Activated naive CD4-positive, alpha-beta T cell treated with anti-CD3 and anti-CD28 coated beads for 36 hours (primary cell): ENCODE results near the gene SLC25A48. TPM values are rescaled to one million over a fixed set of nuclear protein-coding genes. Genes with fewer than 3 reads are reported as not detected.
A peak's percentile ranks its signal among the peaks of the same experiment; 100 is the strongest.

Experiments used
- CTCF ChIA-PET: fragments of 350-600 bp; sonication (Branson Sonifier 250); formaldehyde crosslinking; loops from one replicate; lab custom pipeline; 2021; ENCODE audit warnings: antibody characterized with exemption; lab: Charles Lee
- DNase-seq: peaks from one replicate; pipeline ENCODE4 v3.0.0-alpha.2; 2020
- H3K27ac Mint-ChIP-seq: one replicate; pipeline ENCODE4 v1.8.0; 2021; ENCODE audit warnings: mild to moderate bottlenecking, mixed read lengths
- H3K27me3 Mint-ChIP-seq: one replicate; pipeline ENCODE4 v1.8.0; 2021; ENCODE audit warnings: low read depth, mixed read lengths
- H3K36me3 Mint-ChIP-seq: one replicate; pipeline ENCODE4 v1.8.0; 2021; ENCODE audit warnings: low read depth, mixed read lengths
- H3K4me1 Mint-ChIP-seq: one replicate; pipeline ENCODE4 v1.8.0; 2021; ENCODE audit warnings: low read depth, mixed read lengths
- H3K4me3 Mint-ChIP-seq: one replicate; pipeline ENCODE4 v1.8.0; 2021; ENCODE audit warnings: mild to moderate bottlenecking, moderate library complexity, mixed read lengths
- H3K9me3 Mint-ChIP-seq: one replicate; pipeline ENCODE4 v1.8.0; 2021; ENCODE audit warnings: mixed read lengths
- intact Hi-C: fragments of 100-400 bp; cut with micrococcal nuclease; formaldehyde crosslinking; loops from one replicate; pipeline ENCODE4 v1.15.1; 2023
- total RNA-seq, 2 experiments: library from RNA; stranded (reverse); gene quantifications; one replicate each; pipeline ENCODE4 v1.2.3, GENCODE V29; 2021

Gene SLC25A48
- total RNA-seq, 2 experiments from 2014 or later: not detected

DNA sequence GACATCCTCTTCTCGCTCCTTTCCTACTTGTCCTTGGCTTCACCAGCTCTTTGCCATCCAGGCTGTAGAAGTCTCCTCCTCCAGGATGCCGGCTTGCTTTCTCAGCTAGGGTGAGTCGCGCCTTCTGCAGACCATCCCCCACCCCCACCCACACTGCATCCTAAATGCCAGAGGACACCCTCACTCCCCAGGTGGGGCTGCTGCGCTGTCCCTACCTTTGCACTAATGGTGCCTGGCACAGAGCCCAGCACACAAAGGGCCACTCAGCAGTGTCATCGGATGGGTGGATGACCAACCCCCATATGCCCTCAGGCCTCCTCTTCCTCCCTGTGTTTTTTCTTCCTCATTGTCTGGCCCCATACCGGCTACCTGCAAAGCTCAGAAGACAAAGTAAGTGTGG, 46.3 kb downstream of the SLC25A48 start:
- H3K4me1 Mint-ChIP-seq: no peaks in the 10 kb centered on the region
- H3K4me3 Mint-ChIP-seq: no peak overlapping the region
- H3K27me3 Mint-ChIP-seq: peaks cover 23% of the 10 kb centered on the region
- H3K36me3 Mint-ChIP-seq: no peaks in the 10 kb centered on the region
- CTCF ChIA-PET: no interaction called here
- H3K9me3 Mint-ChIP-seq: no peaks in the 10 kb centered on the region
- no peak for DNase-seq
- no peak overlapping the region for H3K27ac Mint-ChIP-seq
- intact Hi-C loops: no loop called here

DNA sequence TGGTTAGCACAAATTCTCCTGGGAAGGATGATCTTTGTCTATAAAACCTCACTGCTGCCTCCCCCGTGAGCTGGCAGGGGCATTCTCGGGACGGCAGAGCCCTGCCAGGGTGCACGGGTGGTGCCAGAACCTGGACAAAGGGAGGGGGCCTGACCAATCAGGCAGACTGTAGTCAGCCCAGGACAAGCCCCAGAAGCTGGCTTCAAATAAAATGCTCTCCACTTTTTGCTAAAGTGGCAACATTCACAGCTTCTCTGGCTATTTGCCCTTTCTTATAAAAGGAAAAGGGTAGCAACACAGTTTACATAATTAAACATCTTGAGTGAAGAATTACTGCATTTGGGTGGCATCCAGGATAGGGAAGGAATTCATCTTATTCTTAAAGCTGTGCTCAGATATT, 46.8 kb downstream of the SLC25A48 start:
- CTCF ChIA-PET: interaction anchor here (0.6 kb wide), 1 partner anchor 376 kb away, joined by 3 read pairs; no protein-coding TSS in a partner anchor
- H3K9me3 Mint-ChIP-seq: no peaks in the 10 kb centered on the region
- H3K27me3 Mint-ChIP-seq: peaks cover 23% of the 10 kb centered on the region
- no peaks in the 10 kb centered on the region for H3K36me3 Mint-ChIP-seq
- no peak overlapping the region for H3K27ac Mint-ChIP-seq
- DNase-seq: no peak
- H3K4me1 Mint-ChIP-seq: no peaks in the 10 kb centered on the region
- no peak overlapping the region for H3K4me3 Mint-ChIP-seq
- intact Hi-C loops: no loop called here

DNA sequence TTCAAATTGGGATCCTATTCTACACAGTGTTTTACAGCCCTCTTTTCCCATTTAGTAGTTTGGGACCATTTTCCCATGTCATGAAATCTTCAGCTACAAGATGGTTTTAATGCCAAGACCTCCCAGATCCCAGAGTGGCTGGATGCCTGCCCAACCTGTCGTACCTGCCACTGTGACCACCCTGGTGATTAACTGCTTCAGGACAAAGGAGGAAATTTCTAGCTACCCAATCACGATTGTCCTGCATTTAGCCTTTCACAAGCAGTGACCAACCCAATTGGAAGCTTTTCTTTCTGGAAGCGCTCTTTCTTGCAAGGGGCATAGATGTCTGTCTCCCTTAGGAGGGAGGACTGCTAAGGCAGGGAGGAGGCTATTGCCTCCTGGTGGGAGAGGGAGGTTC, 47.4 kb downstream of the SLC25A48 start:
- no peaks in the 10 kb centered on the region for H3K36me3 Mint-ChIP-seq
- intact Hi-C loops: no loop called here
- no peaks in the 10 kb centered on the region for H3K9me3 Mint-ChIP-seq
- no peak overlapping the region for H3K4me3 Mint-ChIP-seq
- DNase-seq: no peak
- H3K27ac Mint-ChIP-seq: no peak overlapping the region
- peaks cover 23% of the 10 kb centered on the region for H3K27me3 Mint-ChIP-seq
- H3K4me1 Mint-ChIP-seq: no peaks in the 10 kb centered on the region
- CTCF ChIA-PET: interaction anchor here (0.6 to 0.9 kb wide), 2 partner anchors 24 to 376 kb away, joined by 3 read pairs; no protein-coding TSS in a partner anchor

DNA sequence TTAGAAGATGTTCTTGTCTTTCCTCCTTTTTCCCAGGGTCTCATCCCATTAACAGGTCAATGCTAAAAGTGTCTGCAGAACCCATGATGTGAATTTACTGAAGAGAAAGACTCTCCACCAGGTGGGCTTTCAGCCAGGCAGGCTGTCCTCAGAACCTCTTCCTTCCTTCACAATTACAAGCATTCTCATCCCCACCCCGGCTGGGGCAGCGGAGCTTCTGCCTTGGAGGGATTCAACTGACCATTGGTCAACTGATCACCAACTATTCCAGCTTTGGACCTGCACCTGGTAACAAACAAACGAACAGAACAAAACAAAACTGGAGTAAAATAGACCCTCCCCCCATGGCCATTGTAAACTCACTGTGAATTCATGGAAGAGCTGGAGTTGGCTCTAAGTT, 48.6 kb downstream of the SLC25A48 start:
- Mint-ChIP-seq H3K4me3 (no peak overlapping the region), H3K27ac (no peak overlapping the region), H3K9me3 (no peaks in the 10 kb centered on the region), H3K4me1 (peaks cover 4% of the 10 kb centered on the region), H3K27me3 (peaks cover 19% of the 10 kb centered on the region), H3K36me3 (no peaks in the 10 kb centered on the region)
- no peak for DNase-seq
- intact Hi-C loops: no loop called here
- CTCF ChIA-PET: interaction anchor here (1.3 kb wide), 1 partner anchor 329 kb away, joined by 3 read pairs; no protein-coding TSS in a partner anchor

DNA sequence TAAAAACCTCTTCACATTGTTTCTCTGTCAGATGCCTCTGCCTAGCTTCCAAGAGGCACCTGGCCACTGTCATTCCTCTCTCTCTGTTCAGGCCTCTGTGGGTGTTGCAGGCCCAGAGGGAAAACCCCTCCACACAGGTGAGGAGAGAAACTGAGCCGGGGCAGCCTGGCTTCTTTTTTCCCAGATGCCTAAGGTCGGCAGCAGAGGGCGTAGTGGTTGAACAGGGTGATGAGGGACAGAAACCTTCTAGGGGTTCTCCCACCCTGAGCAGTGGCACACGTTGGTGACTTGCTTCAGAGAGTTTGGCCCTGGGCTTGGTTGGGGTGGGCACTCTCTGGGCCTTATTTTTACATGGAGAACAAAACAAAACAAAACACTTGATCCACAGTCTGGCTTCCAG, 49.0 kb downstream of the SLC25A48 start:
- Mint-ChIP-seq H3K36me3 (no peaks in the 10 kb centered on the region), H3K9me3 (no peaks in the 10 kb centered on the region), H3K27me3 (peaks cover 19% of the 10 kb centered on the region), H3K27ac (no peak overlapping the region), H3K4me1 (peaks cover 4% of the 10 kb centered on the region), H3K4me3 (no peak overlapping the region)
- peak; percentile 32 for DNase-seq
- CTCF ChIA-PET: interaction anchor here (1.3 kb wide), 1 partner anchor 329 kb away, joined by 3 read pairs; no protein-coding TSS in a partner anchor
- intact Hi-C loops: no loop called here

DNA sequence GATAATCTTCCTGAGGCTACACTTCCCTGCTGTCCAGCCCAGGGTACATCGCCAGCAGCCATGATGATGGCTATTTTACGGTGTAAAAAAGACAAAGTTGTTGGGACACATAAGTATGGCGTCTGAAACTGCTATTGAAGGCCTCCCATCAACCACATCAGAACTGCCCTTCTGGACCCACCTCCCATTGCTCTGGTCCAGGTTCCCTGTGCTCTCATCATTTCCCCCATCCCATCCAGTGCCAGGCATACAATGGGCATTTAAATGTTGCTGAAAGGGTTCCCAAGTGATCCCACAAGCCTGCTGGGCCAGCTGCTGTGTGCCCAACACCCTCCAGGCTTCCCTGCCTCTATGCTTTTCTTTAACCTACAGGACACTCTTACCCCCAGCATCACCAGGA, 50.6 kb downstream of the SLC25A48 start:
- H3K4me3 Mint-ChIP-seq: no peak overlapping the region
- intact Hi-C loops: no loop called here
- no peak overlapping the region for H3K27ac Mint-ChIP-seq
- no peaks in the 10 kb centered on the region for H3K9me3 Mint-ChIP-seq
- no peaks in the 10 kb centered on the region for H3K36me3 Mint-ChIP-seq
- DNase-seq: no peak
- CTCF ChIA-PET: no interaction called here
- peaks cover 4% of the 10 kb centered on the region for H3K4me1 Mint-ChIP-seq
- H3K27me3 Mint-ChIP-seq: peaks cover 22% of the 10 kb centered on the region

DNA sequence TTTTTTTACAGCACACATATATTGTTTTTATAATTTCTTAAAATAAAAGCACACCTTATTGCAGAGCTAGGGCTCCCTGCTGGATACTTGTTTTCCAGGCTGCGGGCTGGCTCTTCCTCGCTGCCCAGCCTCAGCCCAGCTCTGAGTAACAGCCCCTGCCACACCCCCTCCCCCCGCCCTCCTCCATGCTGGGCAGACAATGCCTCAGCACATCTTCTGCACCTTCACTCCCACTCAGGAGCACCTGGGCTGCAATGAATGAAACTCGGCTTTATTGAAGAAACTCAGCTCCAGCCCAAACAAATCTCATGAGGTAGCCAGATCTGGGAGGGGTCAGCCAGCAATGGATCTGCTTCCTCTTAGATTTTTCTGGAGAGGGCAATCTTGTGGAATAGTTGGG, 51.7 kb downstream of the SLC25A48 start:
- intact Hi-C loops: no loop called here
- H3K27ac Mint-ChIP-seq: no peak overlapping the region
- no peaks in the 10 kb centered on the region for H3K9me3 Mint-ChIP-seq
- CTCF ChIA-PET: interaction anchor here (0.6 to 1.1 kb wide), 3 partner anchors 17 to 197 kb away, joined by 3 read pairs; no protein-coding TSS in a partner anchor
- peaks cover 18% of the 10 kb centered on the region for H3K27me3 Mint-ChIP-seq
- H3K4me1 Mint-ChIP-seq: peaks cover 4% of the 10 kb centered on the region
- H3K36me3 Mint-ChIP-seq: no peaks in the 10 kb centered on the region
- DNase-seq: no peak
- no peak overlapping the region for H3K4me3 Mint-ChIP-seq

DNA sequence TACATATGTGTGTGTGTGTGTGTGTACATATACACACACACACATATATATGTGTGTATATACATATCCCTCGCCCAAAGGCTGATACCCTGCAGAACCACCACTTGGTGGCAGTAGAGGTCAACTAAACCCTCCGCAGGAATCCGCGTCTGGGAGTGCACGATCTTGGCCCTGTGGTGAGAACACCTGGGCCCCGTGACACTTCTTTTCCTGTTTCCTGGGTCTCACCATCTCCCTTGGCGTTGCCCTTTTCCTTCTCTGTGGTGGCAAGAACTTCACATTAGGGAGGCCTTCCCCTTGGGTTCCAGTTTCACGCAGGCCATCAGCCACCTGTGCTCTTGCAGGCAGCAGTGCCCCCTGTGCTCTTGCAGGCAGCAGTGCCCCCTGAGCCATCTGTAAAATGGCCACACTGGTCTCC, 53.0 kb downstream of the SLC25A48 start:
- H3K4me3 Mint-ChIP-seq: no peak overlapping the region
- H3K9me3 Mint-ChIP-seq: no peaks in the 10 kb centered on the region
- DNase-seq: peak; percentile 77
- peaks cover 4% of the 10 kb centered on the region for H3K4me1 Mint-ChIP-seq
- H3K36me3 Mint-ChIP-seq: no peaks in the 10 kb centered on the region
- no peak overlapping the region for H3K27ac Mint-ChIP-seq
- CTCF ChIA-PET: interaction anchor here (1.3 to 2.2 kb wide), 2 partner anchors 194 to 325 kb away, joined by 4 to 12 read pairs; no protein-coding TSS in a partner anchor
- intact Hi-C loops: loop anchor here (1.0 kb wide), 5 partner anchors 58 to 325 kb away; no protein-coding TSS in a partner anchor
- H3K27me3 Mint-ChIP-seq: peaks cover 18% of the 10 kb centered on the region

DNA sequence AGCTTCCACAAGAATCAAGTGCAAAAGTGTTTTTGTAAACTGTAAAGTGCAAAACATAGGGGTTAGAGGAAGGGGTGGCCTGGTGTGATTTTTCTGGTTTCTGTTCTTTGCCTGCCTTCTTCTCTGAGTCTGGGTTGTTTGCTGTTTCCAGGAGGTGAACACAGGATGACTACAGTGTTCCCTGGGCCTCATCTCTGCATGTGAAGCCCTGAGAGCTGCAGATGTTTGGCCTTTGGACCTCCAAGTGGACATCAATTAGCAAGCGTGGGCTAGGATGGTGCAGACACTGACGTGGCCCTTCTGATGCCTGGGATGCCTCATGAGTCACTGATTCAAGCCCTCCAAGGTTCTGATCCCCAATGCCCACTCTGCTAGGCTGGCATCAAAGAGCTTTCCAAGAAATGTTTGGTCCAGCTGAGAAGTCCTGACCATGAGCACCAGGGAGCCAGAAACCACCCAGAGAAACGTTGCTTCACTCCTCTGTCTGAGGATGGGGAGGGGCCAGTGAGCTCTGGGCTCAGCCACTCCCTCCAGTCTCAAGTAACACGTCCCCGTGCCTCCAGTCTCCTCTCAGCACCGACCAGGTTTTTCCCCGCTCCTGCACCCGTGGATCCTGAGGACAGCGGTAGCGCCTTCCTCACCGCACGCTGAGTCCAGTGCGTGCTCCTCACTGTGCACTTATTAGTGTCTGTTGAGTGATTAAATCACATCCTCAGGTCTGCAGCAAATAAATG, 53.6 kb downstream of the SLC25A48 start:
- no peaks in the 10 kb centered on the region for H3K36me3 Mint-ChIP-seq
- CTCF ChIA-PET: interaction anchor here (0.6 to 2.2 kb wide), 4 partner anchors 16 to 324 kb away, joined by 3 to 12 read pairs (median 4); no protein-coding TSS in a partner anchor
- DNase-seq: no peak

DNA sequence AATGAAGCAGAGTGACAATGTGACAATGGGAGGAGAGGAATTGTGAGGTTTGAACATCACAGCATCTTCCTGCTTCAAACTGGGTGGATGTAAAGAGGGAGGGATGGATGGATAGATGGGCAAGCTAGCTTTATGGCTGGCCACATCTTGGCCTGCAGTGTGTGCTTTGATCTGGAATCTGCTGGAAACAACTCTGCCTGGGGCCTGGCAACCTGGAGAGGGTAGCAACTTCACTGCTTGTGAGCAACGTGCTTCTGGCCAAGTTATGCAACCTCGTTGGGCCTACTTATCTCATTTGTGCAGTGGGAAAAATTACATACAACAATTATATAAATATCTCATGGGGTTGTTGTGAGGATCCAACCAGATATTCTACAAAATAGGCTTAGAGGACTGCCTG, 55.8 kb downstream of the SLC25A48 start:
- no peak overlapping the region for H3K27ac Mint-ChIP-seq
- no peak for DNase-seq
- intact Hi-C loops: no loop called here
- H3K27me3 Mint-ChIP-seq: peaks cover 12% of the 10 kb centered on the region
- CTCF ChIA-PET: no interaction called here
- no peaks in the 10 kb centered on the region for H3K9me3 Mint-ChIP-seq
- H3K36me3 Mint-ChIP-seq: no peaks in the 10 kb centered on the region
- peaks cover 4% of the 10 kb centered on the region for H3K4me1 Mint-ChIP-seq
- H3K4me3 Mint-ChIP-seq: no peak overlapping the region

More for the DNA sequence above, 53.6 kb downstream of the SLC25A48 start:
- no peaks in the 10 kb centered on the region for H3K9me3 Mint-ChIP-seq
- H3K27me3 Mint-ChIP-seq: peaks cover 14% of the 10 kb centered on the region
- H3K4me1 Mint-ChIP-seq: peaks cover 4% of the 10 kb centered on the region
- H3K4me3 Mint-ChIP-seq: no peak overlapping the region
- intact Hi-C loops: loop anchor here (1.0 kb wide), 5 partner anchors 57 to 324 kb away; no protein-coding TSS in a partner anchor
- H3K27ac Mint-ChIP-seq: no peak overlapping the region

DNA sequence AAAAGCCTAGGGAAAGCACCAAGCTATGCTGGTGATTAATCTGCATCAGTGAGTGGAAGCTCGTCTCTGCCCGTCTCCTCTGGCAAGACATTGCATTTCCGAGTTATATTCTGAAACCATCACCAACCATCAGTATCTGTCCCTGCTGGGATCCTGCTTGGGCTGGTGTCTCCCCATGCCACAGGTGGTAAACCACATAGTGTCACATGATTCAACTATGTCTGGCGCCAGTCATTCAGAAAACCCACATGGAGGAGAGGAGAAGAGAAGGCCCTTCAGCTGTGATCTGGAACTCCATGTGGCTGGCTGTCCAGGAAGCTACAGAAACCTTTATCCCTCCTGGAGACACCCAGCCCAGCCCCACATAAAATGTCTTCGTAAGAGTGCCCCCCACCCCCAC, 56.4 kb downstream of the SLC25A48 start:
- intact Hi-C loops: loop anchor here (1.0 kb wide), 1 partner anchor 146 kb away; no protein-coding TSS in a partner anchor
- H3K4me3 Mint-ChIP-seq: no peak overlapping the region
- H3K9me3 Mint-ChIP-seq: no peaks in the 10 kb centered on the region
- peak; percentile 65 for DNase-seq
- H3K4me1 Mint-ChIP-seq: peaks cover 4% of the 10 kb centered on the region
- H3K27me3 Mint-ChIP-seq: peaks cover 14% of the 10 kb centered on the region
- no peak overlapping the region for H3K27ac Mint-ChIP-seq
- CTCF ChIA-PET: interaction anchor here (0.7 kb wide), 1 partner anchor 74 kb away, joined by 4 read pairs; no protein-coding TSS in a partner anchor
- no peaks in the 10 kb centered on the region for H3K36me3 Mint-ChIP-seq

DNA sequence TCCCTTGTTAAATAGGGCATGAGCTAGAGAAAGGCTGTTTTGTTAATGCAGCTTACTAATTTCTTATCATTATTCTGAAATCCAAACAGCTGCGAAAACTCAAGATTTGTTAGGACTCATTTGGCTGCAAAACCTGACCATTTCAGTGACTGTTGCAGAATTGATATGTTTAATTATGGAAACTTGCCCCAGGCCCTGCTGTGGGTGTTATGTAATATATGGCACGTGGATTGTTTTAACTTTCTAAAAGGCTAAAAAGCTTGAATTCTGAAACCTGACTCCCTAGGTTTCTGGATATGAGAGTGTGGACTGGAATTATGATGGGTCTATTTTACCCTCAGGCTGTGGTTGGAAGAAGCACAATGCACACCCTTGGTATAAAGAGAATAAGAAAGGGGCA, 56.8 kb downstream of the SLC25A48 start:
- intact Hi-C loops: loop anchor here (1.0 kb wide), 1 partner anchor 146 kb away; no protein-coding TSS in a partner anchor
- Mint-ChIP-seq H3K4me1 (peaks cover 4% of the 10 kb centered on the region), H3K36me3 (no peaks in the 10 kb centered on the region), H3K9me3 (no peaks in the 10 kb centered on the region), H3K27ac (no peak overlapping the region), H3K4me3 (no peak overlapping the region), H3K27me3 (peaks cover 17% of the 10 kb centered on the region)
- CTCF ChIA-PET: interaction anchor here (0.7 to 1.1 kb wide), 2 partner anchors 30 to 73 kb away, joined by 3 to 4 read pairs; no protein-coding TSS in a partner anchor
- no peak for DNase-seq
